Activated naive CD8-positive, alpha-beta T cell (primary cell): ENCODE measurements around the gene PDGFC.

Experiments
- H3K27ac Mint-ChIP-seq: one replicate; pipeline ENCODE4 v1.8.0; 2021; ENCODE audit warnings: mixed read lengths
- H3K27me3 Mint-ChIP-seq: one replicate; pipeline ENCODE4 v1.8.0; 2021; ENCODE audit warnings: mixed read lengths
- H3K36me3 Mint-ChIP-seq: one replicate; pipeline ENCODE4 v1.8.0; 2021; ENCODE audit warnings: mixed read lengths
- H3K4me1 Mint-ChIP-seq: one replicate; pipeline ENCODE4 v1.8.0; 2021; ENCODE audit warnings: low read depth, mixed read lengths
- H3K4me3 Mint-ChIP-seq: one replicate; pipeline ENCODE4 v1.8.0; 2021; ENCODE audit warnings: mild to moderate bottlenecking, mixed read lengths
- H3K9me3 Mint-ChIP-seq: one replicate; pipeline ENCODE4 v1.8.0; 2021; ENCODE audit warnings: low read depth, mixed read lengths

Gene PDGFC

DNA sequence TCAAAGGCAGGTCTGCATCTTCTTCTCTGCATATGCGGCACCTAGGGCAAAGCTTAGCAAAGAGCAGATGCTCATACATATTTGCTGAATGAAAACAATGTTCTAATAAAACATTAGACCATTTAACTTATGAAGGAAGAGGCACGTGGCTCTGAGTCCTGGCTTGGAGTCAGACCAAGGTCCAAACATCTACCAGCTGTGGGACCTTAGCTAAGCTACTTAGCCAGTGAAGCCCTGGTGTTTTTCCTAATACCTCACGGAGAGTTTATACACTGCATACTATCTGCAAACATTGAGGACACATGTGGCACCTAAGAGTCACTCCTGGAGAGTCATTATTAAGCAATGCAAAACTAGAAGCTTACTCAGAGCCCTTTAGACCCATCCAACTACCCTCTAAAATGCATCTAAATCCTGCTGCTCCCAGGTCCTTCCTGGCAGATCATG, 9.0 kb downstream of the PDGFC start:
- Mint-ChIP-seq H3K9me3 (no peaks in the 10 kb centered on the region), H3K36me3 (no peaks in the 10 kb centered on the region), H3K4me1 (no peaks in the 10 kb centered on the region), H3K4me3 (no peak overlapping the region), H3K27ac (no peak overlapping the region), H3K27me3 (peaks cover 9% of the 10 kb centered on the region)

DNA sequence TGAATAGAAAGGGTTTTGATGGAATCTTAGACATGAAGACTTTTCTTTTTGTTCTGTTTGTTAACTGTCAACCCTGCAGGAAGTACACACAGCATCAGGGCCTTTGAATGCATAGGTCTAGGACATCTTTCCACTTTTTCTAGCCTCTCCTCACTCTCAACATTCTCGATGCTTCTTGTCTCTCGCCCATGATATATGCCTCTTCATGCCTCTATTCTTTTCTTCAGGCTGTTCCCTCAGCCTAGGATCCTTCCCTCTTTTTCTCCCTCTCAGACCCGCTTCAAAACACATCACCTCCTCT, 9.6 kb downstream of the PDGFC start:
- no peak overlapping the region for H3K4me3 Mint-ChIP-seq
- H3K4me1 Mint-ChIP-seq, result no peaks in the 10 kb centered on the region
- no peak overlapping the region for H3K27ac Mint-ChIP-seq
- no peaks in the 10 kb centered on the region for H3K9me3 Mint-ChIP-seq
- H3K36me3 Mint-ChIP-seq, result no peaks in the 10 kb centered on the region
- H3K27me3 Mint-ChIP-seq, result peaks cover 4% of the 10 kb centered on the region

- Mint-ChIP-seq H3K4me1 (no peaks in the 10 kb centered on the region), H3K27me3 (peaks cover 2% of the 10 kb centered on the region), H3K36me3 (no peaks in the 10 kb centered on the region), H3K9me3 (no peaks in the 10 kb centered on the region), H3K4me3 (no peak overlapping the region), H3K27ac (no peak overlapping the region)
Measured at GRCh38 chr4:156961196-156962057, 10.2 kb downstream of the PDGFC start.

- H3K4me3 Mint-ChIP-seq, result no peak overlapping the region
- no peaks in the 10 kb centered on the region for H3K9me3 Mint-ChIP-seq
- H3K4me1 Mint-ChIP-seq, result no peaks in the 10 kb centered on the region
- no peaks in the 10 kb centered on the region for H3K27me3 Mint-ChIP-seq
- H3K27ac Mint-ChIP-seq, result no peak overlapping the region
- no peaks in the 10 kb centered on the region for H3K36me3 Mint-ChIP-seq
Measured at GRCh38 chr4:156959298-156959702, 12.3 kb downstream of the PDGFC start.

DNA sequence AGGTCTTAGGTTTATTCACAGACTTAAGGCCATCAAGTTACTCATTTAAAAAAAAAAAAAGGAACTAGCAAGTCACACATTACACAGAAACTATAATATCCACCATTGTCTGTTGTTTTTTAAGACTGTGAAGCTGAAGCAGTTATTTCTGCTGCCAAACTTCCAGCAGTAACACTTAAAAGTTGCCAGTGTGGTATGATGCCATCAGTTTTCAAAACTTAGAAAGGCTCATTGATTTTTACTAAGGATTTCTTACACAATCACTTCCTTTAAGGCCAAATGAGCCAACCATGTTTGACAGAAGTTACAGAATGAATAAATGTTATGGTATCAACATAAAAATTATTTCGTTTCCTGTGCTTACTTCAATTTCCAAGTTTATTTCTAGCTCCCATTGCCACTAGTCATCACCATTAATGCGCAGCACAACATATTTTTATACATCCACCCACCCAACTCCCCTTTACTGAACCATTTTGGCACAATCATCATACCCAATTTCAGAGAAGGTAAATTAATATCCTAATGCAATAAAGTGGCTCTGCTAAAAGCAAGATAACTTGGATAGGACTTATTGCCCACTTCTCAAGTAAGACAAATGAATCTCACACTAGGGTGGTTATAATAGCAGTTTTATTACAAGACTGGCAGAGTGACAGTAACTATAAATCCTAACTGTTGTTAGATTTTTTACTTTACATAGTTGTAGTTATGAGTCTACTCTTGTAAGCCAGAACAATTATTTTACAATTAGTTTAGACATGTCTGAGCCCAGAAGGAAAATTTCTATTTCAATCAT, 13.1 kb downstream of the PDGFC start:
- H3K4me1 Mint-ChIP-seq, result no peaks in the 10 kb centered on the region
- no peak overlapping the region for H3K27ac Mint-ChIP-seq
- H3K36me3 Mint-ChIP-seq, result no peaks in the 10 kb centered on the region
- no peaks in the 10 kb centered on the region for H3K27me3 Mint-ChIP-seq
- H3K9me3 Mint-ChIP-seq, result no peaks in the 10 kb centered on the region
- no peak overlapping the region for H3K4me3 Mint-ChIP-seq

DNA sequence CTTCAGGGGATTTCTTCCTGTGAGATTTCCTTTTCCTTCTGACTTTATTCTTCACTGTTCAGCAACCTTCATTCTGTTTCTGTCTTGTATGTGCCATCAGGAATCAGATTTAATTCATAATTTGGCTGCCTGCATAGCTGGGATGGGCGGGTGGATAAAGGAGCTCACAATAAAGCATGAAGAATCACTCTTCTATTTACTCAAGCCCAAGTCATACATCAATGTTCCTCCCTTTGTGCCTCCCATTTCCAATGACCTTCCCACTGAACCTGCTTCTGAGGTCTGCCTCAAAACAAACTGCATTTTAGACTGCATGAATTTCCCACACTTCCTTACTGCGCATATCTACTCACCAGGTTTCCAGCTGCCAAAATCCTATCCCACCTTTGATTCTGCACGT, 14.0 kb downstream of the PDGFC start:
- Mint-ChIP-seq H3K4me1 (no peaks in the 10 kb centered on the region), H3K27me3 (no peaks in the 10 kb centered on the region), H3K27ac (no peak overlapping the region), H3K36me3 (no peaks in the 10 kb centered on the region), H3K9me3 (no peaks in the 10 kb centered on the region), H3K4me3 (no peak overlapping the region)

- no peaks in the 10 kb centered on the region for H3K36me3 Mint-ChIP-seq
- H3K4me1 Mint-ChIP-seq, result no peaks in the 10 kb centered on the region
- H3K27ac Mint-ChIP-seq, result no peak overlapping the region
- no peak overlapping the region for H3K4me3 Mint-ChIP-seq
- H3K27me3 Mint-ChIP-seq, result no peaks in the 10 kb centered on the region
- H3K9me3 Mint-ChIP-seq, result peaks cover 4% of the 10 kb centered on the region
Measured at GRCh38 chr4:156956826-156957368, 14.7 kb downstream of the PDGFC start.

DNA sequence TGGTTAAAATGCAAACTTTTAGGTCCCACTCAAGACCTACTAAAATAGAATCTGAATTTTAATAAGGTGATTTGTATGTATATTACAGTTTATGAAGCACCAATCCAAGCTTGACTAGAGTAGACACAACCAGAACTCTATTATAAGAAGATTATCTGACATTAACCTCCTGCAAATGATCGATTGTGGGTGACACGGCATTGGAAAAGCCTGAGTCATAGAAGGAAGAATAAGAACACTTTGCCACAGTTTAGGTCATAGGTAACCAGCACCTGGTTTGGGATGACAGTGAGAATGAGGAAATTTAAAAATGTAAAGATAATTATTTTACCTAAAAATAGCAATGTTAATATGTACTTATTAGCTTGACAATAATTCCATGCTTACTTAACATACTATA, 15.2 kb downstream of the PDGFC start:
- no peaks in the 10 kb centered on the region for H3K4me1 Mint-ChIP-seq
- H3K9me3 Mint-ChIP-seq, result peaks cover 4% of the 10 kb centered on the region

DNA sequence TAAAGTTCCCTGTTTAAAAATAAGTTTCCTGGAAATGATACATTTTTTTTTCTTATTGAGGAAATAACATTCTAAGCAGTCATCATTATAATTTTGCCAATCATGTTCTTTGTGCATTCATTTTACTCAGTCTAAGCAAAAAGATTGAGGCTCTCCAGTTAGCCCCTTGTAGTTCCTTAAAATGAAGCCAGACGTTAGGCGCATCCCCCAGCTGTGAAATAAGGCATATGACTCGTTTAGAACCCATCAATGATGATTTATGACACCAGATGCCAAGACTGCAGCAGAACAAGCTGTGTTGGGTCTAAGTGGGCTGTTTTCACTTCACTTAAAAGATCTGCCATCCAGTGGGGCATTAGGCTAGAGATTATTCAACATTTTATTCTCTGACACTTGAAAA, 17.0 kb downstream of the PDGFC start:
- Mint-ChIP-seq H3K4me1 (no peaks in the 10 kb centered on the region), H3K27me3 (no peaks in the 10 kb centered on the region), H3K27ac (no peak overlapping the region), H3K9me3 (peaks cover 4% of the 10 kb centered on the region), H3K4me3 (no peak overlapping the region), H3K36me3 (no peaks in the 10 kb centered on the region)

More for the DNA sequence above, 15.2 kb downstream of the PDGFC start:
- no peak overlapping the region for H3K4me3 Mint-ChIP-seq
- H3K27me3 Mint-ChIP-seq, result no peaks in the 10 kb centered on the region
- no peak overlapping the region for H3K27ac Mint-ChIP-seq
- H3K36me3 Mint-ChIP-seq, result no peaks in the 10 kb centered on the region

DNA sequence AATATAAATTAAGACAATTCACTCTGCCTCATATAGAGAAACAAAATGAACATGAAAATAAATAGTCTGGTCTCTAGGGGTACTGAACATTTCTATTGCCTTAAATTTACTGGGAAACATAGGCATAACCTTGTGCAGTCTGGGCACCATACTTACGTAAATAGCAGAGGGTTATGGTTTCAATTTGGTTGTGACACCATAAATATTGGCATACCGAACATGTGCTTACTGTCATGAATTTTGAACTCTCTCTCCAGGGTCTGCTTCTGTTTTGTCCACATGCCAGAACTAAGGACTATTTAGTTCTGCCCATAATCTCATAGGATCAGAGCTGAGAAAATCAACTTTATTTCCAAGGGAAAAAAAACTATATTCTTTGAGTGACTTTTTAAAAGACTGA, 17.6 kb downstream of the PDGFC start:
- Mint-ChIP-seq H3K27me3 (no peaks in the 10 kb centered on the region), H3K36me3 (no peaks in the 10 kb centered on the region), H3K27ac (no peak overlapping the region), H3K4me3 (no peak overlapping the region), H3K4me1 (no peaks in the 10 kb centered on the region), H3K9me3 (peaks cover 4% of the 10 kb centered on the region)

DNA sequence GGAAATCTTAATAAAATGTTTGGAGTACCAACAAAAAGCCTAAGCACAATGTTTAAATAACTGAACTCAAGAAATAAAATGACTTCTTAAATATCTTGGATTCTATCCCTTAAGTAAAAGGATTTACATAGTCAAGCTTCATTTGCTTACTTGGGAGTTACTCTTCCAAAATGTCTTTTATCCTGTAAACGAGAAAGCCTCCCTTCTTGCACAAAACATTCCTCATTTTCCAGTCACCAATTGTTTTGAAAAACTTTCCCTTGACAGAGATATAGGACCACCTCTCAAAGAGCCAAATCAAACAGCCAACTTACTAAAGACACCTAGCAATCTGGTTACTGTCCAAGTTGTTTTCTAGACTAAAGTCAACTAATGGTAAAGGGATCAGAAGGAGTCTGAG, 18.6 kb downstream of the PDGFC start:
- H3K27ac Mint-ChIP-seq, result no peak overlapping the region
- peaks cover 4% of the 10 kb centered on the region for H3K9me3 Mint-ChIP-seq
- H3K4me3 Mint-ChIP-seq, result no peak overlapping the region
- no peaks in the 10 kb centered on the region for H3K27me3 Mint-ChIP-seq
- H3K36me3 Mint-ChIP-seq, result no peaks in the 10 kb centered on the region
- no peaks in the 10 kb centered on the region for H3K4me1 Mint-ChIP-seq

DNA sequence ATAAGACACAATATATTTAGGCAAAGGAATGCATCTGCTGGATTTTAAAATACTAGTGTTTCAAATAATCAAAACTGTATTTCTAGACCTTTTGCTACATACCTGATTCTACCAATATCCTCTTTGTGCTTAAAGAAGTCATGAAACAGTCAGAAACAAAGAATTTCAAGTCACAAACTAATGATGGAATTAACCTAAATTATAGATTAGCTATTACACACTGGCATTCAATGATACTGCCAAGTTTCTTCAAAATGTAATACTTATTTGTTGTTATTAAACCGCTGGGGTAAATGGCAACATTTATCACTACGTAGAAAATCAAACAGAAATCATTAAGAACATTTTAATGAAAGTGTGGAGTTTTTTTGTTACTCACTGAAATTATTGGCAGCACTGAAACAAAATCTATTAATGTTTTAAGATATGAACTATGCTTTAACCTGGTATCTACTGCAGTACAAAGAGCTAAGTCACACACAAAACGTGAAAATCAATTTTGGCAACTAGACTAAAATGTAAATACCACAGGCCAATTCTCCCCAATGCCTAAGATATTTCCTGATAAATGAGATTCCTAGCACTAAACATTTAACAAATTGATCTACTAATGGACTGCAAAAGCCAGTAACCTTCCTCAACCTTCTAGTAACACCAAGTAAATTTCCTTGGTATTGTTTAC, 19.4 kb downstream of the PDGFC start:
- Mint-ChIP-seq H3K4me1 (no peaks in the 10 kb centered on the region), H3K9me3 (peaks cover 4% of the 10 kb centered on the region), H3K36me3 (no peaks in the 10 kb centered on the region), H3K4me3 (no peak overlapping the region), H3K27me3 (no peaks in the 10 kb centered on the region), H3K27ac (no peak overlapping the region)

GRCh38 chr4:156950948-156951347, 20.7 kb downstream of the PDGFC start:
- no peaks in the 10 kb centered on the region for H3K36me3 Mint-ChIP-seq
- H3K27ac Mint-ChIP-seq, result no peak overlapping the region
- H3K27me3 Mint-ChIP-seq, result no peaks in the 10 kb centered on the region

DNA sequence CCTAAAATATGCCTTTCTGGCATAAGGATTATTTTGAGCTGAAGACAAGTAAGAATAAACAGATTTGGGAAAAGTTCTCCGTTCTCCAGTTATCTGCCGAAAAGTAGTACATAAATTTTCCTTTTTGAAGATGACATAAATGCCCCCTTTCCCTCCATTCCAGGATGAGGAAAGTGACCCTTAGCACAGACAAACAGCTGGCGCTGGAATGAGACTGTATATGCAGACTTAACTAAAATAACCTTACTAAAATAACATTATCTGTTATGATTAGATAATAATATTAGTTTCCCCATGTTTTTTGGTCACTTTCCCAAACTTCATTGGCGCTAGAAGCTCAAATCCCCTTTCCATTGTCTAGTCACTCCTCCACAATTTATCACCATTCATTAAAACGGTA, 21.5 kb downstream of the PDGFC start:
- H3K9me3 Mint-ChIP-seq, result peaks cover 4% of the 10 kb centered on the region
- no peaks in the 10 kb centered on the region for H3K4me1 Mint-ChIP-seq
- no peak overlapping the region for H3K4me3 Mint-ChIP-seq
- no peaks in the 10 kb centered on the region for H3K27me3 Mint-ChIP-seq
- no peak overlapping the region for H3K27ac Mint-ChIP-seq
- no peaks in the 10 kb centered on the region for H3K36me3 Mint-ChIP-seq

More at GRCh38 chr4:156950948-156951347, 20.7 kb downstream of the PDGFC start:
- H3K4me1 Mint-ChIP-seq, result no peaks in the 10 kb centered on the region
- H3K4me3 Mint-ChIP-seq, result no peak overlapping the region
- peaks cover 4% of the 10 kb centered on the region for H3K9me3 Mint-ChIP-seq

- Mint-ChIP-seq H3K27me3 (no peaks in the 10 kb centered on the region), H3K36me3 (no peaks in the 10 kb centered on the region), H3K9me3 (peaks cover 4% of the 10 kb centered on the region), H3K27ac (no peak overlapping the region), H3K4me1 (no peaks in the 10 kb centered on the region), H3K4me3 (no peak overlapping the region)
Measured at GRCh38 chr4:156949373-156949814, 22.2 kb downstream of the PDGFC start.
